ENCODE measurements around the gene ATG2A.

ATG2A gene

GRCh38 chr11:64900774-64901173 lies 16.2 kb downstream of the ATG2A start:
- DNase-seq = no peak

DNA sequence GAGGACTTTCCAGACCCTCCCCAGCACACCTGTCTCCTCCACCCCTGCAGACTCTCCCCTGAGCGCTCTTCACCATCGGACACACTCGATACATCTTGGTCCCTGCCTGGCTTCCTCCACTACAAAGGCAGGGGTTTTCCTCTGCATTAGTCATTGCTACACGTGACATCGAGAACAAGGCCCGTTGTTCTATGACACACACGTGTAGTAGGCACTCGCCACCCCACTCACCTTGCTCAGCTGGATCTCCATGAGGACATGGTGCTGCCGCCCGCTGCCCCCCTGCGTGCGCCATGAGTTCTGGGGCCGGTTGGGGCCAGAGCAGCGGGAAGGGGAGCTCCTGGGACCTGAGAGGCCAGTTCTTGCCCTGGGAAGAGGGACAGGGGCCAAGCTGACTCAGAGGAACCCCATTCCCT lies 16.7 kb downstream of the ATG2A start:
- no peak for DNase-seq

DNA sequence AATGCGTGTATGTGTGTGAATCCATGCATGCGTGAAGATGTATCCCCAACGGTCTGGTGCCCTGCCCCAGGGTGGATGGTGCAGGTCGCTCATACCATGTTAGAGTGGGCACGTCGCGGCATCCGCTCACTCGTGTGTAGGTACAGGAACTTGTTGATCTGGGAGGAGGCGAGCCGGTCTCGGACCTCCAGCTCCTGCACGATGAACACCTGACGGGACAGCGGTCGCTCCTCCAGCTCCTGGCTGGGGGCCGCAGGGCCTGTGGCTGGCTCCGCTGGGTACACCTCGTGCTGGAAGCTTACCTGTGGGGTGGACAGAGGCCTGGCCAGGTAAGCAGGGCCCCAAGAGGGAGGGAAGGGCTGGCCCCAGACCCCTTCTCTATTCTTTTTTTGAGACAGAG lies 18.5 kb downstream of the ATG2A start:
- no peak for DNase-seq

DNA sequence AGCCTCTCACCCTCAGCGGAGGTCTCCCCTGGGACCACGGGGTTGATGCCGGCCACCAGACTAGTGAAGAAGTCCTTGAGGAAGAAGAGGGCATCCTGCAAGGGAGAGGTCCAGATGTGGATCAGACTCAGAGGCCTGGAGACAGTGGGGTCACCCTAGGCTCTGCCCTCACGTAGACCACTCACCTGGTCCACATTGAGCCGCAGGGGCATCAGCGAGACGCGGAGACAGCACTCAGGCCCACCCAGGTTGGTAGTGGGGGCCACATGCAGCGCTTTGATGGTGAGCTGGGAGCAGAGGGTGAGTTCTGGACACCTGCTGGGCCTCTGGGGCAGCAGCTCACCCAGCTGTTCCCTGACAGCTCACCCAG lies 18.9 kb downstream of the ATG2A start:
- DNase-seq = no peak

DNA sequence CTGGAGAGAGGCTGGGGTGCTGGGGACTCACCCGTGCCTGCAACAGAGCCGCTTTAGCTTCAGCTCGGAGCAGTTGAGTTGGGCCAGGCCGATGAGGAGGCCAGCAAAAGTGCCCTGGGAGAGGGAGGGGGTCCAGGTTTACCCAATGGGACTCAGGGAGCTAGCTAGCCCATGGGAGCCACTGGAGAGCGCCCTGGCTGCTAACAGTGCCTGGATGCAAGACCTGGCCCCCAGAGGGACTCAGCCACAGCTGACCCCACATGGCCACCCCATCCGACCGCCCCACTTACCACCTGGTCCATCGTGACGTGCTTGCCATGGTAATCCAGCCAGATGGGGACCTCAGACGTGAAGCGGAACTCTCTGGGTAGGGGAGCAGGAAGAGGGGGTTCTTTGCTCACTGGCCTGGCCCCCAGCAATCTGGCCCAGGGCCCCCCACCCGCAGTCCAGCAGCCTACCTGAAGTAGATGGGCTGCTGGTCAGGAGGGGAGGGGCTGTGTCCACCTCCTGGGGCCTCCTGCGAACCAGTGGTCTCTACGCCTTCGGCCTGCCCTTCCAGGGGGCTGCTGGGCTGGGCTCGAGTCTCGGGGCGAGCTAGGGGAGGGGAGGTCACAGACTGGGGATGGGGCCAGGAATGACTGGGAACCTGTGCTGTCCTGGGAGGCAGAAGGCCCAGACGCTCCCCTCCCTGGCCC lies 19.5 kb downstream of the ATG2A start:
- no peak for DNase-seq

GRCh38 chr11:64896448-64897022 lies 20.5 kb downstream of the ATG2A start:
- no peak for DNase-seq

- no peak for DNase-seq
These were observed 22.1 kb downstream of the ATG2A start for GRCh38 chr11:64894812-64895452.

DNA sequence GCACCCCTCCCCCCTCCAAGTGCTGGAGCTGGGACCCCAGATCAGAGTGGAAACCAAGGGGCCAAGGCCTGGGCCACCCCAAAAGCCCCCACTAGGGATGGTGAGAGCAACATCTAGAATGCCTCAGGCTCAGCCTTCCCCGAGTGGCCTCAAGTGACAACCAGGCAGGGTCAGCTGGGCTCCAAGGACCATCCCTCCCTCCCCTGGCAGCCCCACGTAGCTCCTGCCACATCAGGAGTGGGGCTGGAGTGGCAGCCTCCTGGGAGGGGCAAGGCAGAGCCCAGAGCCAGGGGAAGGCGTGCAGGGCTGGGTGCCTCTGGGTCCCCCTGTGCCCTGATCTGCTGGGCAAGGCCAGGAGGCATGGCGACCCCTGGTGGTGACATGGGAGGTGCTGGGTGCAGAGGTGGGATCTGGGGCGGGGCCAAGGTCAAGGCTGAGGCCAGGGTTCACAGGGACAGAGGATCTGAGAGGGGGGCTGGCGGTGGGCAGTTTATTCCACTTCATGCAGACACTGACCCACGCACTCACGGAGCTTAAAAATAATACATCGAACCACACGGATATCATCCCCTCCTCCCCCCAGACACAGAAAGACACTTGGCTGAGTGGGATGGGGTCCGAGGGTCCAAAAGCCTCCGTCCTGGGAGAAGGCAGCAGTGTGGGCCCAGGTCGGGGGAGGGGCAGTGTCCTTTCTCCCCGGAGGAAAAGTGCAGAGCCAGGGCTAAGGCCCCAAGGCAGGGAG lies 22.8 kb downstream of the ATG2A start:
- peak; percentile 64 to 80 (median 72) for DNase-seq

DNA sequence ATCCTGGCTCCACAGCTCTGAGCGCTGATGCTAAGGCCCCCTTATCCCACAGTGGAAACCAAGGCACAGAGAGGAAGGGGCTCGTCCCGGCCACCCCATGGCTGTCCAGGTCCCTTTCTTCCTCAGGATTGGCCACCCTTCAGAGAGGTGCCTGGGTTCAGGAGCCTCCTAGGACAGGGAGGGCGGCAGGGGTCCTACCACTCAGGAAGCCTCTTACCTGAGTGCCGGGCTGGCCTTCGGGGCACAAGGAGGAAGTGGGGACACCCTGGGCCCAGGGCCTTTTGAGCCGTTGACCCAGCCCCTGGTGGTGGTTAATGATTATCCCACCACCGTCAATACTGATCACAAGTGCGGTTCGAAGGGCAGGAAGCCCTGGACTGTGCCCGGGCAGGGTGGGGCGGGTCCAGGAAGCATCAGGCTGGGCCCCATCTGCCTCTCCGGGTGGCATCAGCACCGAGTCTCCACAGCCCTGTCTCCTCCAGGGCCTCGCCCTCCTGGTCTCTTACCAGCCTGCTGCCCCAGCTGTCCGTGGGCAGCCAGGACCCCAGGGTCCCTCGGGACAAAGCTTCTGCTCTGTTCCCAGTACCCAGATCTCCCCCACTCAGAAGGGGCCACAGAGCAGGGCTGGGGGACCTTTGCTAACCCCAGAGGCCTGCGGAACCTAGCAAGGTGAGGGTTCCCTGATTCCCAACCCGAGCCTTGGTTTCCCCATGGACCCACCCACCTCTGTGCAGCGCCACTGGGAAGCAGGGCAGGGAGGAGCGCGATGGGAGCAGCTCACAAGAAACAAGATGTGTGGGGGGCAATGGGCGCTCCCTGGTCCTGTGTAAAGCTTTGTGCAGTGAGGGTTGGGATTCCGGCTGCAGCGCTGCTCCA lies 23.6 kb downstream of the ATG2A start:
- no peak for DNase-seq

DNA sequence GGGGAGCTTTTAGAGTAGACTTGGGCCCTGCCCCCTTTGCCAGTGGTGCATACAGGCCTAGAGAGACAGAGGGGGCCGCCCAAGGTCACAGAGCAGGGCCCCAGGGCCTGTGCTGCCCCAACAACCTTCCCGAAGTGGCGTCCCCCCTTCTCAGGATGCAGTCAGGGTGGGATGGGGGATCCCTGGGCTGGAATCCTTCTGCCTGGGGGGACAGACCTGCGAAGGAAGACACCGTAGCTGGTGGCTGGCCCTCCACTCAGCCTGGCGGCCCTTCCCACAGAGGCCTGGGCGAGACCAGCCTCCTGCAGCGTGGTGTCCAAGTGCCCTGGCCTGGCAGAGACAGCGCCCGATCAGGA lies 24.2 kb downstream of the ATG2A start:
- DNase-seq = no peak

DNA sequence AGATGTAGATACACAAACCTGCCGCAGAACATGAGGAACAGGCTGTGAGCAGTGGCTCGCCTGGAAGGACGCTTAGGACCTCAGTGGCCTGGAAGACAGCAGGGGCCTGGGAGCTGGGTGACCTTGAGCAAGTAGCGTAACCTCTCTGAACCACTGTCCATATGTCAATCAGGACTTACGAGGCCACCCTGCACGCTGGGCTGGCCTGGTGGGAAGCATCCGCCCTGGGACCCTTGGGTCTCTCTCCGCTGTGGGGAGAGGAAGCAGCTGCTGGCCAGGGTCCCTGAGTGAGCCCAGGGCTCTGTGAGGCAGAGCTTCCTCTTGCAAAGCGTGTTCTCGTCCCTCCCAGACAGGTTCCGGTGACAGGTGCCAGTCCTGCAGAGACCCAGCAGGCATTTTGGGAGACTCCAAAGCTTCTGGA lies 24.6 kb downstream of the ATG2A start:
- DNase-seq = no peak

GRCh38 chr11:64891880-64892279 lies 25.1 kb downstream of the ATG2A start:
- DNase-seq = no peak

GRCh38 chr11:64891215-64891848 lies 25.7 kb downstream of the ATG2A start:
- no peak for DNase-seq

- no peak for DNase-seq
These were observed 26.5 kb downstream of the ATG2A start for GRCh38 chr11:64890522-64890939.

DNA sequence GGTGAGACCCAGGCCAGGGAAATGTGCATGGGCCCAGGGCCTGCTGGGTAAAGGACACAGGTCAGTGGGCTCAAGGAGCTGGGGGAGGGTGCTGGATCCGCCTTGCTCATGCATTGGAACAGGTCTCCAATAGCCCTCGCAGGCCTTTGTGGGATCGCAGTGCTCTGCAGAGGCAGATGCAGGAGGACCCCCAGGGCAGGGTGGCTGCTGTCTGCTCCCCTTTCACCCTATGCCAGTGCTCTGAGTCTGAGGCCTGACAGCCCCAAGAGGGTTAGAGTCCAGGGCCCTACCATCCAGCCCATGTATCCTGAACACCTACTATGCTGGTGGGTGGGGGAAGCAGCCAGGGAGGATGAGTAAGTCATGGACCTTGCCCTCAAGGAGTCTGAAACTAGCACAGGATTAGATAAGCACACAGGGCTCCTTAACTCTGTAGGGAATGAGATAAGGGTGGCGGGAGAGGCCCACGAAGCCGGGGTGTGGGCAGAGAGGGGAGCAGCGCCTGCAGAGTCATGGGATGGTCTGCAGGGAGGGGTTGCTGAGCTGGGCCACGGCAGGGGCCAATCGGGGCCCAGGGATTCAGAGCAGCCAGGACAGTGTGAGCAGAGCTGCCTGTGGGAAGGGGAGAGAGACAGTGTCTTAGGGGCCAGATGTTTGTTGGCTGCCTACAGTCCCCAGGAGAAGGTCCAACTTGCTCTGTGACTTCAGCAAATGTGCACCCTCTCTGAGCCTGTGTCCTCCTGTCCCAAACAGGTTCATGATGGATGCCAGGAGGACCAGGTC lies 28.1 kb downstream of the ATG2A start:
- DNase-seq = no peak

GRCh38 chr11:64888406-64888728 lies 28.6 kb downstream of the ATG2A start:
- DNase-seq = no peak

GRCh38 chr11:64887757-64888405 lies 29.1 kb downstream of the ATG2A start:
- DNase-seq = peak; percentile 43 to 58 (median 55)

- no peak for DNase-seq
These were observed 29.7 kb downstream of the ATG2A start for GRCh38 chr11:64887234-64887756.

DNA sequence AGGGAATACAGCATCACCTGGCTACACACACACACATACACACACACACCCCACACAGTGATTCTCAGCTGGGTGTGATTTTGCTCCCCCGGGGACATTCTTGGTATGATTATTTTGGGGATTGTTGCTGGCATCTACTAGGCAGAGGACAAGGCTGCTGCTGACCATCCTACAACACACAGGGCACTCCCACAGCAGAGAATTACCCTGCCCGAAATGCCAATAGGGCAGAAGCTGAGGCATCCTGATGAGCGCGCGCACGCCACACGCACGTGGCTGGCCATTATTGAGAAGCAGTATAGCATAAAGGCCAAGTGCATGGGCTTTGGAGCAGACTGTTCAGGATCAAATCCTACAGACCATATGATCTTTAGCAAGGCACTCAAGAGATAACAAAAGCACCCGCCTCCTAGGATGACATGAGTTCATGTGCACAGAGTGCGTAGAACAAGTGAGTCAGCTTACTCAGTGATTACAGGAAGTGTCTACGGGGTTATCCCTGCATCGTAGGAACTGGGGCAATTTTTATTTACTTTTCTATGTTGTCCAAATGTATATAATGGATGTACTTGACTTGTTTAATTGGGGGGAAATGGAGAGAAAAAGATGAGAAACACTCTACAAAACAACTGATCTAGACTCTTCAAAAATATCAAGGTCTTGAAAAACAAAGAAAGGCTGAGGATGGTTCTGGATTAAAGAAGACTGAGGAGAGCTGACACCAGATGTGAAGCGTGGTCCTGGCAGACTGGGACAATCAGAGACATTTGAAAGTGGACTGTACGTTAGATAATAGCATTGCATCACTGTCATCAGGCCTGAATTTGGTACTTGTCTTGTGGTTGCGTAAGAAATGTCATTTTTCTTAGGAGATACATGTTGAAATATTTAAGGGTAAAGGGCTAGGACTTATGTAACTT lies 31.4 kb downstream of the ATG2A start:
- peak in 2 of 3 experiments; percentile 30 for DNase-seq

GRCh38 chr11:64884019-64884418 lies 33.0 kb downstream of the ATG2A start:
- DNase-seq = no peak
